Measurements from ENCODE around the gene NAT9.

Gene NAT9

DNA sequence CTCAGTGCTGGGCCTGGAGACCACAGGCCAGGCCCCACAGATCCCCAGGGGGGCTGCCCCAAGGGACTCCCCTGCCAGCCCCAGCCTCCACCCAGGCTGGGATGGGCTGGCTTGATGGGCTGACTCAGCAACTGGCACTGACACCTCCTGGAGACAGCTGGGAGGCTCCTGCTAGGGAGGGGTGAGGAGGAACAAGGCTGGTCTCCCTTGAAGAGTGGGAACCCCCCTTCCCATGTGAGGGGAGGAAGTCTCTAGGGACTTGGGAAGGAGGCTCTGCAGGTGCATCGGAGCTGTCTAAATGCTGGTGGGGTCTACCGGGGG is 17.3 kb downstream of the NAT9 start:
- TF ChIP-seq, protein P1, sequence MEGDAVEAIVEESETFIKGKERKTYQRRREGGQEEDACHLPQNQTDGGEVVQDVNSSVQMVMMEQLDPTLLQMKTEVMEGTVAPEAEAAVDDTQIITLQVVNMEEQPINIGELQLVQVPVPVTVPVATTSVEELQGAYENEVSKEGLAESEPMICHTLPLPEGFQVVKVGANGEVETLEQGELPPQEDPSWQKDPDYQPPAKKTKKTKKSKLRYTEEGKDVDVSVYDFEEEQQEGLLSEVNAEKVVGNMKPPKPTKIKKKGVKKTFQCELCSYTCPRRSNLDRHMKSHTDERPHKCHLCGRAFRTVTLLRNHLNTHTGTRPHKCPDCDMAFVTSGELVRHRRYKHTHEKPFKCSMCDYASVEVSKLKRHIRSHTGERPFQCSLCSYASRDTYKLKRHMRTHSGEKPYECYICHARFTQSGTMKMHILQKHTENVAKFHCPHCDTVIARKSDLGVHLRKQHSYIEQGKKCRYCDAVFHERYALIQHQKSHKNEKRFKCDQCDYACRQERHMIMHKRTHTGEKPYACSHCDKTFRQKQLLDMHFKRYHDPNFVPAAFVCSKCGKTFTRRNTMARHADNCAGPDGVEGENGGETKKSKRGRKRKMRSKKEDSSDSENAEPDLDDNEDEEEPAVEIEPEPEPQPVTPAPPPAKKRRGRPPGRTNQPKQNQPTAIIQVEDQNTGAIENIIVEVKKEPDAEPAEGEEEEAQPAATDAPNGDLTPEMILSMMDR (IDR thresholded peaks at IDR 0.05; ENCODE audit: control insufficient read depth, extremely low read depth, insufficient read depth), result no peak
- H3K4me3 ChIP-seq (ENCODE audit: low read depth, low read length), result peak overlapping the region; percentile 38
- no peak for DNase-seq (ENCODE audit: low read depth)

- TF ChIP-seq, protein P1 (IDR thresholded peaks at IDR 0.05; ENCODE audit: control insufficient read depth, extremely low read depth, insufficient read depth), result no peak
- H3K4me3 ChIP-seq (ENCODE audit: low read depth, low read length), result peak overlapping the region; percentile 38
- DNase-seq (ENCODE audit: low read depth), result peak; percentile 89
Measured at GRCh38 chr17:74757931-74758847, 18.0 kb downstream of the NAT9 start.

GRCh38 chr17:74757502-74757901 is 18.6 kb downstream of the NAT9 start:
- DNase-seq (ENCODE audit: low read depth), result no peak
- TF ChIP-seq, protein P1 (IDR thresholded peaks at IDR 0.05; ENCODE audit: control insufficient read depth, extremely low read depth, insufficient read depth), result no peak
- H3K4me3 ChIP-seq (ENCODE audit: low read depth, low read length), result peak overlapping the region; percentile 38

- TF ChIP-seq, protein P1 (IDR thresholded peaks at IDR 0.05; ENCODE audit: control insufficient read depth, extremely low read depth, insufficient read depth), result no peak
- DNase-seq (ENCODE audit: low read depth), result no peak
- no peak overlapping the region for H3K4me3 ChIP-seq (ENCODE audit: low read depth, low read length)
Measured at GRCh38 chr17:74756891-74757290, 19.3 kb downstream of the NAT9 start.

- no peak overlapping the region for H3K4me3 ChIP-seq (ENCODE audit: low read depth, low read length)
- DNase-seq (ENCODE audit: low read depth), result no peak
Measured at GRCh38 chr17:74755533-74755932, 20.6 kb downstream of the NAT9 start.

DNA sequence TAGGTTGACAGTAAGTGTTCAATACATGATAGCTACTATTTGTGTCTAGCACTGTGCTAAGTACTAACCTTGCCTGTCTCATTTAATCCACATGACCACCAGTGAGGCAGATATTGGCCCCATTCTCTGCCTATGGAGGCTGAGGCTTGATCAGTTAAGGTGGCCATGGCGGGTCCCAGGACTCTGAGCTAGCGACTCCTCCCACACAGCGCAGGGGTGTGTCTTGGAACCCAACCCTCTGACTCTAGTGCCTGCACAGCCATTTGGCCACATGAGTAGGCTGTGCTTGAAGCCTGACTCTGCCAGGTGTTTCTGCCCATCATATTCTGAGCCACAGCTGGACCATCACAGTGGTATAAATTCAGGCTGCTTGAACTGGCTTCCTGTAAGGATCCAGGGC is 21.3 kb downstream of the NAT9 start:
- DNase-seq (ENCODE audit: low read depth), result no peak
- TF ChIP-seq, protein P1 (IDR thresholded peaks at IDR 0.05; ENCODE audit: control insufficient read depth, extremely low read depth, insufficient read depth), result no peak
- no peak overlapping the region for H3K4me3 ChIP-seq (ENCODE audit: low read depth, low read length)

More at GRCh38 chr17:74755533-74755932, 20.6 kb downstream of the NAT9 start:
- TF ChIP-seq, protein P1 (IDR thresholded peaks at IDR 0.05; ENCODE audit: control insufficient read depth, extremely low read depth, insufficient read depth), result no peak

Measured in LNCaP clone FGC (cell line).